ENCODE data around the gene ITPR1.

- TF ChIP-seq EZH2 (IDR thresholded peaks at IDR 0.05; ENCODE audit: borderline replicate concordance, low read length), result no peak
- no peak for TF ChIP-seq CTCF (conservative IDR thresholded peaks at IDR 0.05 in 1 of 2, IDR thresholded peaks at IDR 0.05 in 1 of 2; ENCODE audit: extremely low read depth in 1 of 2, insufficient read depth in 1 of 2, low read depth in 1 of 2, low read length in 2 of 2)
Measured at GRCh38 chr3:4843619-4844018, 350.5 kb downstream of the ITPR1 start.
